GM12892 (cell line): ENCODE measurements around the gene SV2B.

Experiments
- DNase-seq: peaks from one replicate; pipeline ENCODE4 v3.0.0; 2011; ENCODE audit not compliant: insufficient read length
- FAIRE-seq: peaks from 2 replicates; lab custom pipeline; 2011; peaks lifted over from hg19 to GRCh38; lab: Jason Lieb, UNC
- POLR2A ChIP-seq: IDR thresholded peaks from 2 replicates; pipeline ENCODE4 v1.6.1; 2011; ENCODE audit warnings: low read depth, low read length, control low read depth
- POLR2AphosphoS5 ChIP-seq: IDR thresholded peaks from 2 replicates; pipeline ENCODE4 v1.6.1; 2011; ENCODE audit warnings: low read depth, low read length, control low read depth
- TAF1 ChIP-seq: IDR thresholded peaks from 2 replicates; pipeline ENCODE4 v1.6.1; 2011; ENCODE audit warnings: low read depth, mild to moderate bottlenecking, control low read depth, low read length, borderline replicate concordance

The SV2B gene

DNA sequence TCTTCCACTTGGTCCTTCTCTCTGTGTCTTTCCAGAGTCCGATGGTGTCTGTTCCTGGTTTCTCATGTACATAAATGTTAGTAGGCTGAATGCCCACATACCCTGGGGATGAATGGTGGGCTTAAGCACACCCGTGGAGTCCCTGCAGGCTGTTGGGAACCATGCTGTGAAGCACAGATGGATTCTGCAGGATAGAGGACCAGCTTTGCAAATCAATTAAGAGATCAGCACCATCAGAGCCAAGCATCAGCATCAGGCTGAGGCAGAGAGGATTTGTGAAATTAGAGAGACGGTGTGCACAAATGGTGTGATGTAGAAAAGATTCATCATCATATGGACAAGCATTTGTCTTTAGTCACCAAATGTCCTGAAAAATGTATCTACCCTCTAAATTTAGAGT lies 127.1 kb downstream of the SV2B start:
- TF ChIP-seq TAF1 = no peak
- no peak for TF ChIP-seq POLR2AphosphoS5
- no peak for TF ChIP-seq POLR2A

DNA sequence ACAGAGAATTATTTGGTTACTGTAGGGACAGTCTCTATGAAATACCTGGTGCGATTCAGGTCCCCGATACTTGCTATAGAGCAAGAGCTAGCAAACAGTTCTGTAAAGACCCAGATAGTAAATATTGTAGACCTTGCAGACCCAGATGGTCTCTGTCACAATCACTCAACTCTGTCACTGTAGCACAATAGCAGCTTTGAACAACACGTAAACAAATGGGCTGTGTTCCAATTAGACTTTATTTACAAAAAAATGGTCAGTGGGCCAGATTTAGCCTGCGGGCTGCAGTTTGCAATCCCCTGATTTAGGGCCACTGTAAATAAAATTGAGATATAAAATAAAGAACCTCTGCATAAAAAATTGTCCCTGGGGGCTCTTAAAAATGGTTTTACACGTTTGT lies 127.7 kb downstream of the SV2B start:
- FAIRE-seq = no peak
- DNase-seq = no peak
- no peak for TF ChIP-seq POLR2A
- TF ChIP-seq POLR2AphosphoS5 = no peak
- no peak for TF ChIP-seq TAF1

More for the DNA sequence above, 127.1 kb downstream of the SV2B start:
- FAIRE-seq = no peak
- no peak for DNase-seq

DNA sequence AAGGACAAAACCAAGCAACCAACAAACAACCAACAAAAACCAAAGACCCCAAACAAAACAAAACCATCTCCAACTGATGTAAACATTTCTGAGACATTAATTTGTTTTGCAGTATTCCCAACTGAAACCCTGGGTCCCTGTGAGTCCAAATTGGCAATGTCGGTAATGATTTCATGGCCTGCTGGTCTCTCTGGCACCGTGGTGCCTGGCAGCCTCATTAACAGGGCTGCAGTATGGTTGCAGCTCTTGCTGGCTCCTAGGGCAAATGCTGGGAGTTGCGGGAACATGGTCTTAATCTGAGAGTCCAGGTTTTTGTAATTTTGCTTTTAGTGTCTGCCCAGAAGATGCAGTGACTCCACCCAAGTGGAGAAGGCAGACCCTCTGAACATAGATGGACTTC lies 128.3 kb downstream of the SV2B start:
- no peak for TF ChIP-seq TAF1
- no peak for TF ChIP-seq POLR2A
- TF ChIP-seq POLR2AphosphoS5 = no peak
- no peak for DNase-seq
- FAIRE-seq = no peak

DNA sequence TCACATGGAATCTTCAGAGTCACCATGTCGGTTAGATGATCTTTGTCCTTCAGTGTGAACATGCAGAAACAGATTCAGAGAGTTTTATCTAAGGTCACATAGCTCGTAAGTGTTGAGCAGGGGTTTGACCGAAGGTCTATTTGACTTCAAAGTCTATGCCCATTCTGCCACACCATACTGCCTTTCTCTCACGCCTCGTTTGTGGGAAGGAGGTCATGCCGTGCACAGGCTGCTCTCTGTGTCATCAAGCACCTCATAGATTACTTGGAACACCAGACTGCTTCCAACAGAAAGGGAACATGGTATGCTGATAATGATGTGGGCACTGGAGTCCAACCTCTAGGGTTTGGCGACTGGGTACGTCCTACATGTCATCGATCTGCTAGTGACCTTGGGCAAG lies 128.8 kb downstream of the SV2B start:
- DNase-seq (no peak), FAIRE-seq (no peak)
- TF ChIP-seq TAF1 (no peak), POLR2A (no peak), POLR2AphosphoS5 (no peak)

DNA sequence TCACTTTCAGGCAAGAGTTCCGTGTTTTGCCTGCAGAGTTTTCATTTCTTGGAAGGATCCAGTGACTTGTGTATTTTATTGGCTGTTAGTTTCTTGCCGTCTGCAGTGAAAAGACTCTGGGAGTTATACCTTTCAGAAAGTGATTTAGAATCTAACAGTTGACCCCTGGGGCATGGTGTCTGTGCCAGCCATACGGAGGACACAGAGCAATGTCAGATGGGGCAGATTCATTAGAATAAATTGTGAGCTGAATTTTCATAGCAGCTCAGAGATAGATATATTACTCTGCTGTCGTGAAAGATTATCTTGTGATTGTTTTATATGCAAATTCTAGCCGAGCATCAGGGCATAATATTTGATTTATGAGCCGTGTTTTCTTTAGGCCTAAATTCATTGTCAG lies 131.6 kb downstream of the SV2B start:
- DNase-seq (no peak), FAIRE-seq (no peak)
- no peak for TF ChIP-seq POLR2AphosphoS5
- TF ChIP-seq POLR2A = no peak
- no peak for TF ChIP-seq TAF1

DNA sequence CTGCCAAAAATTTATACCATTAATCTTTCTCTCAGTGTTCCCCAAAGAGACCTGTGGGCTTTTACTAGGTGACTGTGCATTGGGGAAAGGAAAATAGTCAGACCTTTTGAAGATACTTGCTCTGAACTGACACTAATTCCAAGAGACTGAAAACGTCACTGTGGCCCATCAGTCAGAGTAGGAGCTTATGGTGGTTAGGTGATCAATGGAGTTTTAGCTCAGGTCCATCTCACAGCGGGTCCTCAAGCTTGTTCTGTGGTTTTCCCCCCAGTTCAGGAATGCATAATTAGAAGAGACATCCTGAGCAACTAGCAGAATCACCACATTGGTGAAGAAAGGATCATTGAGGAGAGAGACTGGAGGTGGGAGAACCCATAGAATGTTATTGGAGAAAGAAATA lies 134.7 kb downstream of the SV2B start:
- FAIRE-seq (no peak), DNase-seq (no peak)
- TF ChIP-seq POLR2AphosphoS5 (no peak), POLR2A (no peak)

DNA sequence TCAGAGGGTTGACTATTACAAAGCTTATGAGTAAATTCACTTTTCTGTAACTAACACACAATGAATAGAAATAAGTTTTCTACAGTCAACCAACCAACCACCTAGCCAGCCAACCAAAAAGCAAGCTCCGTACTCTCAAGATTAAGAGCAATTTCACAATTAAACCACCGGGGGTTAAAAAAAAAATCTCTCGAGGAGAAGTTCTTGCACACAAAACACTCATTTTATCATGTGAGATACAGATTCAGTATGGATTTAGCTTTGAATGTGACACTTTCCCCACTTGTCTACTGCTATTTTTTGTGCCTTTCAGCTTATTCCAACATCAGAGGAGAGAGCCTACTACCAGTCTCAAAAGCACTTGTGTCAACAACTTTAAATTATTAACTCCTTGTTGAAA lies 135.3 kb downstream of the SV2B start:
- DNase-seq (no peak), FAIRE-seq (no peak)
- TF ChIP-seq TAF1 (no peak), POLR2AphosphoS5 (no peak)

DNA sequence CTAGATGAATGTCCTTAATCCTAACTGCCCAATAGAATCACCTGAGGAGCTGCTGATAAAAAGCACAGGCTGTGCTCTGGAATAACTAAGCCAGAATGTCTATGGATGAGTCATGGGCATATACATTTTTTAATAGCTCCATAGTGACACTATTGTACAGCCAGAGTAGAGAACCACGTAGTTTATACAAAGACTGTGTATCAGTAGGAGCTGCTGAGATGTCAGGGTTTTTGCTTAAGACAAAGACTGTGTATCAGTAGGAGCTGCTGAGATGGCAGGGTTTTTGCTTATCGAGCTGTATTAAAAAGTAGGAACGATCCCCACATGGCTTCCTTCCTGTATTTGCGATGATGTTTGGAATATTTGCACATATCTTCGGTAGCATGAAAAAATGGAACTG lies 137.4 kb downstream of the SV2B start:
- TF ChIP-seq POLR2AphosphoS5 = no peak
- no peak for TF ChIP-seq TAF1
- no peak for TF ChIP-seq POLR2A
- DNase-seq (no peak), FAIRE-seq (no peak)

DNA sequence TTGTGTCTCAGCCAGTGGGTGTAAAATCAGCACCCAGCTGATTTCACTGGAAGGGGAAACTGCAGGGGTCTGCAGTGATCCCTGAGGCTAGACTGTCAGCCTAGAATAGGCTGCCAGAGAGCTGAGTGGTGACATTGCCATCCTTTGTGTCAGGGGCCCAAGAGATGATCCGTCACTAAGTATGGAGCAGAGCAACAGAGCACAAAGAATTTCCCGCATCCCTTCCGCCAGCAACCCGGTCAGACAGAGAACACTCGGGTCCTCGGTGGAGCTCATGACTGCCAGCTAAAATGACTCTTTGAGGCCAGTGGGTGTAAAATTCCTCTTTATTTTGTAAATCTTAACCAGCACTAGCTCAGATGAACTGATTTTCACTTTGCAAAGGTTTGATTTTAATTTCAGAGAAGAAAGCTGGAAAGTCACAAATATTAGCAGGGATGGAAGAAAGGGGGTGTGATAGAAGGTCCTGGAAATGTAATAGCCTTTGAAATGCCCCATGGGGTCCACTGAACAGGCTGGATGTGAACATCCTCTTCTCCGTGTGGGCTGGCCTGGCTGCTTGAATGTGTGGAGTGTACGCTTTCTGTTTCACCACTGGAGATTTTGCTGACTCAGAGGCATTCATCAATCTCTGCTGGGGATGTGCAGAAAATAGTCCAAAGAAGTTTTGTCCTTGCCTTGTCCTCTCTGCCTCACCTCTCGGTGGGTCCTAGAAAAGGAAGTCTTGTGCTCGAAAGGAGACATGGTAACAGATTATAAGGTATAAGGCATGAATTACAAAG lies 138.8 kb downstream of the SV2B start:
- DNase-seq = no peak

DNA sequence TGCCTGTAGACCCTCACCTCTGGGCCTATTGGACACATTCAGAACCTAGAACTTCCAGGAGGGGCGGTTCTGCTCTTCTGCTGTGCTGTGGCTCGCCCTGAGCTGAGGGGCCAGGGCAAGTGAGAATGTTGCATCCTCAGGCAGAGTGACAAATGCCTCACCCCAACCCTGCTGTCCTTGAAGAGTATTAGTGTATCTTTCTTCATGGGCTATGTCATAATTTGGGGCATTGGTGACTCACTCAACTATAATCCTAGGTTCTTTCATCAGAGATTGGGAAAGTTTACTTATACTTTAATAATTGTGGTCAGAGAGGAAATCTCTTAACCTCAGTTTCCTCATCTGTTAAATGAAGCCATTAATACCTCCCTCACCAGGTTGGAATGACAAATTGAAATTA lies 143.8 kb downstream of the SV2B start:
- TF ChIP-seq TAF1 (no peak), POLR2A (no peak), POLR2AphosphoS5 (no peak)
- FAIRE-seq (no peak), DNase-seq (no peak)

More for the DNA sequence above, 138.8 kb downstream of the SV2B start:
- no peak for FAIRE-seq
- TF ChIP-seq TAF1 (no peak), POLR2AphosphoS5 (no peak), POLR2A (no peak)

DNA sequence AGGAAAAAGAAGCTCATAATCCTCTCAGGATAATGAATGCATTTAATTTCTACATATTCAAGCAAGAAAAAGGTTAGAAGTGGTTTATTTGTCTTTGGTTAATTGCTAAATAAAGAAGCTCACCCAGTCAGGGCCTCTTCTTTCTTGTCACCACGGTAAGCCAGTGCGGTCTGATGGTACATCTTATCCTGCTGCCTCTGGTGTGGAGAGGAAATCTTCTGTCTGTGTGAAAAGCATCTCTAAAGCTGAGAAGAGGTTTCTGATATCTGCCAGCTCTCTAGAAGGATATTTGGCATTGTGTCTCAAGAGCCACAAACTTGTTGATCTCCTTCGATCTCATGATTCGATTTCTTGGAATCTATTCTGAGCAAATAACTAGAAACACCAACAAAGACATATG lies 144.9 kb downstream of the SV2B start:
- DNase-seq (no peak), FAIRE-seq (no peak)
- TF ChIP-seq POLR2A (no peak), TAF1 (no peak), POLR2AphosphoS5 (no peak)

DNA sequence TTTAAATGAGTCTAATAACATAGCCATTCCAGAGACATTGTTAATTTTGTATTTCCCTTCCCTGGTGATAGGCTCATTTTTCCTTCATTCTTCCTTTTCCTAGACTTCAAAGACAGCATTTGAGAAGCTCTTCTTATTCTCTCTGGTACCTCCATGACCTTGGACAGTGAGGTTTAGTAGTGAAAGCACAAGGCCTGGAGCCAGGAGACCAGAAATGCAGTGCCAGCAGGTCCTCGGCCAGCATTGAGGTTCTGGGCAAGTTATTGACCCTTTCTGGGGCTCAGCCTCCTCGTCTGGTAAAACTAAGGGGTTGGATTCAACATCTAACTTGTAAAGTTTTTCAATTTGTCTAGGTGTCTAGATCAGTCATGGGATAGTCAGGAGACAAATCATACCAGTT lies 146.9 kb downstream of the SV2B start:
- TF ChIP-seq POLR2AphosphoS5 = no peak
- TF ChIP-seq TAF1 = no peak
- TF ChIP-seq POLR2A = no peak
- no peak for FAIRE-seq
- no peak for DNase-seq

DNA sequence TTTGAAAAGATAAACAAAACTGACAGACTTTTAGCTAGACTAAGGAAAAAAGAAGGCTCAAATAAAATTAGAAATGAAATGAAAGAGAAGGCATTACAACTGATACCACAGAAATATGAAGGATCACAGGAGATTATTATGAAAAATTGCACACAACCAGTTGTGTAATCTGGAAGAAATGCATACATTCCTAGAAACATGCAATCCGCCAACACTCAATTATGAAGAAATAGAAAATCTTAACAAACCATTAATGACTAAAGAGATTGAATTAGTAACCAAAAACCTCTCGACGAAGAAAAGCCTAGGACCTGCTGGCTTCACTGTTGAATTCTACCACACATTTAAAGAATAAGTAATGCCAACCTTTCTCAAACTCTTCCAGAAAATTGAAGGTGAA lies 149.5 kb downstream of the SV2B start:
- TF ChIP-seq POLR2A = no peak
- no peak for TF ChIP-seq TAF1
- TF ChIP-seq POLR2AphosphoS5 = no peak
- FAIRE-seq (no peak), DNase-seq (no peak)
